GM12864 (cell line): ENCODE data around the gene ZNF385D.

Source experiments
- DNase-seq: peaks from one replicate; pipeline ENCODE4 v3.0.0-alpha.2; 2011; ENCODE audit warnings: low read depth
- H3K4me3 ChIP-seq: 2 replicates; pipeline ENCODE4 v1.5.1; 2011; ENCODE audit warnings: mild to moderate bottlenecking, low read depth, low read length, control low read depth
- TF ChIP-seq, protein P1 (sequence below): IDR thresholded peaks from 2 replicates; pipeline ENCODE4 v1.5.1; 2011; ENCODE audit warnings: low read depth, mild to moderate bottlenecking, moderate library complexity, low read length, control low read depth, inconsistent platforms; ENCODE audit errors: missing control alignments

ZNF385D gene

DNA sequence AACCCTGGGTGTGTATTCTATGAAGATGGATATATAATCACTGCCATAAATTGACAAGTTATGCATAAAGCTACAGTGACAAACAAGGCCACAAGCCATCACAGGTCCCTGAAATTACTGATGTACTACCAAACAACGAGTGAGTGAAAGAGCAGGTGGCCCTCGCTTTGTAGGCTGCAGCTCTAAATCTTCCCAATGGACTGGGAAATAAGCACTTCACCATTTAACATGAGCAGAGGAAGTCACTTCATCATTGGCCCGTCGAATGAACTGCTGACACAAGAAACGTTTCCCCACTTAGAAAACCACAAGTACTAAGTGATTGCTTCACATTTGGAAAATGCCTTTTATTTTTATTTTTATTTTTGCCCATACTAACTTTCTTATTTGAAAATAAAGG is 218.0 kb downstream of the ZNF385D start:
- TF ChIP-seq, protein P1, sequence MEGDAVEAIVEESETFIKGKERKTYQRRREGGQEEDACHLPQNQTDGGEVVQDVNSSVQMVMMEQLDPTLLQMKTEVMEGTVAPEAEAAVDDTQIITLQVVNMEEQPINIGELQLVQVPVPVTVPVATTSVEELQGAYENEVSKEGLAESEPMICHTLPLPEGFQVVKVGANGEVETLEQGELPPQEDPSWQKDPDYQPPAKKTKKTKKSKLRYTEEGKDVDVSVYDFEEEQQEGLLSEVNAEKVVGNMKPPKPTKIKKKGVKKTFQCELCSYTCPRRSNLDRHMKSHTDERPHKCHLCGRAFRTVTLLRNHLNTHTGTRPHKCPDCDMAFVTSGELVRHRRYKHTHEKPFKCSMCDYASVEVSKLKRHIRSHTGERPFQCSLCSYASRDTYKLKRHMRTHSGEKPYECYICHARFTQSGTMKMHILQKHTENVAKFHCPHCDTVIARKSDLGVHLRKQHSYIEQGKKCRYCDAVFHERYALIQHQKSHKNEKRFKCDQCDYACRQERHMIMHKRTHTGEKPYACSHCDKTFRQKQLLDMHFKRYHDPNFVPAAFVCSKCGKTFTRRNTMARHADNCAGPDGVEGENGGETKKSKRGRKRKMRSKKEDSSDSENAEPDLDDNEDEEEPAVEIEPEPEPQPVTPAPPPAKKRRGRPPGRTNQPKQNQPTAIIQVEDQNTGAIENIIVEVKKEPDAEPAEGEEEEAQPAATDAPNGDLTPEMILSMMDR: no peak
- DNase-seq: no peak
- no peak overlapping the region for H3K4me3 ChIP-seq

DNA sequence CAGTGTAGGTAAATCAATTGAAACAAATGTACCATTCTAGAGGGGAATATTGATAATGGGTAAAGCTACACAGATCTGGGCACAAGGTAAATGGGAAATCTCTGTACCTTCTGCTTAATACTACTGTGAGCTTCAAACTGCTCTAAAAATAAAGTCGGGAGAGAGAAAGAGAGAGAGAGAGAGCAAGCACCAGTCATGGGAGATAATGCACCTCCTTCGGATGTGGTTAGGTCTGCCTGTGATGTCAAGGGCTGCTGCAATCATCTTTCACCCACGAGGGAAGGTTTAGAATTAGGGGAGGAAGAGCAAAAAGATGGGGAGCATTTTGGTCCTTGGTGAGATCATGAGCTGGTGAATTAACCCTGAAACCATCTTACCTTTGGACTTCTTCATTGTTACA is 219.1 kb downstream of the ZNF385D start:
- TF ChIP-seq, protein P1: no peak

DNA sequence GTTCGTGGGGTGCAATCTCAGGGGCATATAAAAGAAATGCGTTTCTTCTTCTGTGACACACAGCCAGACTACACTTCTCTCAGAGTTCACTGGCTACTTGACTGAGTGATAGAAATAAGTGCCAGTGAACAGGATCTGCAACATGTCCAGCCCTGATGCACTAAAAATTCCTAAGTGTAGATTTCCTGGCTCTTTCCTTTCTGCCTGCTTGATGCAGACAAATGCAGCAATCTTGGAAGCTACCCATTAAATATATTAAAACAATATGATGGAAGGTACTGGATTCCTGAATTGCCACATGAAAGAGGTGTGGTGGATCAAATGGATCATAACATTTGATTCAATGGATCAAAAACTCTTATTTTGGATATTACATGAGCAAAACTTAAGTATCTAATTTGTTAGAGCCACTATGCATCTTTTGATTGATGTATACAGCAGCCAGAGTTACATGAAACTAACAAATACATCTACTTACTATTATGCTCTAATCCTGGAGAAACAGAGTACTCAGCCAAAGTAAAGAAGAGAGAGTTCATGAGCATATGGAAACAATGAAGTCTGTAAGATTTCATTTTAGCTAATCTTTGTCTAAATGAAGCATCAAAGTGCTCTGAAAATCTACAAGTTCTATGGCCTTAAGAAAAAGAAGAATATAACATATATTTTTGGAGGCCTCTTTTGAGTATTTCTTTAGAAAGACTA is 222.6 kb downstream of the ZNF385D start:
- no peak for DNase-seq
- H3K4me3 ChIP-seq: no peak overlapping the region
- TF ChIP-seq, protein P1: no peak

More for the DNA sequence above, 219.1 kb downstream of the ZNF385D start:
- no peak for DNase-seq
- no peak overlapping the region for H3K4me3 ChIP-seq

DNA sequence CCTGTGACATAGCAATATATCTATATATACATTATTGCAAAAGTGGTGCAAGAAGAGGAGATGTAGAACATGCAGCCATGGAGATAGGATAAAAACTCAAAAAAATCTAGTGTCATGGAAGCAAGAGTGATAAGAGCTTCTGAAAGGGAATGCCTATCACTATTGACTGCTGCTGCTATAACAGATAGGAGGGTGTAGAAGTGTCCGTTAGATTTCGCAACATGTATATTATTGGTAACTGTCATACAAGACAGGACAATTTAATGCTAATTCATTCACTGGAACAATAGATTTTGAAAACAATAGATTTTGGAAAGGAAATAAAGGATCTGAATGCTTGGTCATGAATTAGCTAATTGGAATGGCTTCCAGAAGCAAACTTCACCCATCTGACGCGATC is 224.5 kb downstream of the ZNF385D start:
- no peak overlapping the region for H3K4me3 ChIP-seq
- TF ChIP-seq, protein P1: no peak
- no peak for DNase-seq

DNA sequence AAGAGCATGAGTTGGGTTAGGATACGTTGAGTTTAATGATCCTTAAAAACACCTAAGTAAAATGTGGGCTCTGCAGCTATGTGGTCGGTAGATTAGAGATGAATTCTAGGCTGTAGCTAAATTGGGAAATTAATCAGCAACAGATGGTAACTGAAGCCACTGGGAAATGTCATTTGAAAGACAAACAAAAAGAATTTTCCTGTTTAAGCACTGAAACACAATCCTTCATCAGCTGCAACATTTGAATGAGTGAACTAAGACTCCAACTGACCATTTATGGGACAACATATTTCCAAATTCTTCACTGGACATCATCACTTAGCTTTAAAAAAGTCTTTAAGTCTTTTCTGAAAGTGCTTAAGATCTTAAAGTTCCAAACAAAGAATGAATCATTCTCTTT is 226.9 kb downstream of the ZNF385D start:
- DNase-seq: no peak
- H3K4me3 ChIP-seq: no peak overlapping the region
- TF ChIP-seq, protein P1: no peak

DNA sequence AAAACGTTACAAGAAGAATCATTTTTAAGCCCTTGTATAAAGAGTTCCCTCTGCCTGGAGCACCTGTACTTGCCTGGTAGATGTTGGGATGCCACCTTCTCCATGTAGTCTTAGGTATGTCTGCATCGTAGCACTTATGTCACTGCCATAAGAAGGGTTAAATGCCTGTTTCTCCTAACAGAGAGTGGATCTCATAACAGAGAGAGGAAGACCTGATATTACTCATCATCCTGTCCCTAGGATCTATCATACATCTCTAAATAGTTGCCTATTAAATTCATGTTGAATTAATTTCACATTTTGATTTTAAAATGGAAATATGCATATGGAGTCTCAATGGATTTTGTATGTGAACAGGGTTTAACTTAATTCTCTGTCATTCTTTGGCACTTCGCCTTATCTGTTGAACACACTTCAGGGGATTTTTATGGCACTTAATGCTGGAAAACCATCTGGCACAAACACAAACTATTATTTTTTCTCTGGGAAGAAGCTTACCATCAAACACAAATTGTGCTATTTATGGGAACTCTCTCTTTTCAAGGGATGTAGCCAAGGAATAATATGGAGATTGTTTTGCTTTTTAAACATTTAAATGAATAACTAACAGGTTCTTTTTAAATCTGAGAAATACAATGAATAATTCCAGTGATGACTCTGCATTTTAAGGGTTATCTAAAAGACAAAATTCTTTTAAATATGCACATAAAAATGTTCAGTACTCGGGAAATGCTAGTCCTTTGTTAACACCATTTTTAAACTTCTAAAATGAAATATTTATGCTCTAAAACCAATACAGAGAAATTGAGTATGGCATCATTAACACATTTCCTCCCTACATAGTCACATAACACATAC is 230.7 kb downstream of the ZNF385D start:
- DNase-seq: no peak
- TF ChIP-seq, protein P1: no peak

More for the DNA sequence above, 230.7 kb downstream of the ZNF385D start:
- no peak overlapping the region for H3K4me3 ChIP-seq
